ENCODE measurements around the gene OR6C75.
"Not testable (repeated sequence)": the region's sequence is repeated elsewhere in the genome, so short reads cannot be mapped to it uniquely, and the experiment has no call there.

OR6C75 gene

DNA sequence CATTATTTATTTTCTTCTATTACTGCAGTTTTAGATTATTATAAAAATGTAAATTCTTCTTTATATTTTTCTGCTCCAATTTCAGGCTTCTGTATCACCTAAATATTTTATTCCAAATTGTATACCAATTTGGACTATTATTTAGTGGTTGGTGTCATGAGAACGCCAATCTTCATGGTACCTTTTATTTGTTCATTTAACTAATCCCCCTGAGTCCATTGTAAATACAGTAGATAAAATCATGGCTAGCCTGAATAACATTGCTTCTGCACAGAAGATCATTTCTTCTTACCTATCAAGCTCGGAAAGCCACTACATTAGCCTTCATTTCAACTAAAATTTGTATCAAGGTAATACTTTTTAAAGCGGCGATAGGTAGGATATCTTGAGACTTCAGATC lies at the start of gene OR6C75:
Gene OR6C75 (plus strand): TSS at position 301 of the 400 bp plus-strand sequence. CDS start 2,136 bp downstream, outside the sequence.
- no peak for DNase-seq (ENCODE audit: low read depth in 2 of 2)

DNA sequence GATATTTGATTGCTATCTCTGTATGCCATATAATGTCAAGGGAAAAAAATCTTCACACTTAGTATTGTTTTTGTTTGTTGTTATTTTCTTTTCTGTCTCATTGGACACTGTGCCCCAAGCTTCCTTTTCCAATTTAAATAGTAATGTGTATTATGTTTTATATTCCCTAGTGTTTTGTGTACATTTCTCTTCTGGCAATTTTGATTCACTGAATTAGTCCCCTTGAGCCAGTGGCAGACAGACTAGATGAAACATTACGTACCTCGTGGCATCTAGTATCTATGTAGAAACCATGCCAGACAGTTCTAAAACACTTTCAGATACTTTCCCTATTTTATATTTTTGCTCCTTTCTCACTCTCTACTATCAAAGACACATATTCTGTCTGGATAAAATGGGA lies 48.7 kb upstream of the OR6C75 start, which contains the start of gene OR6C1:
Gene OR6C1 (plus strand): TSS at position 301 of the 400 bp plus-strand sequence. CDS start 6,257 bp downstream, outside the sequence.
- no peak for DNase-seq (ENCODE audit: low read depth in 2 of 2)

DNA sequence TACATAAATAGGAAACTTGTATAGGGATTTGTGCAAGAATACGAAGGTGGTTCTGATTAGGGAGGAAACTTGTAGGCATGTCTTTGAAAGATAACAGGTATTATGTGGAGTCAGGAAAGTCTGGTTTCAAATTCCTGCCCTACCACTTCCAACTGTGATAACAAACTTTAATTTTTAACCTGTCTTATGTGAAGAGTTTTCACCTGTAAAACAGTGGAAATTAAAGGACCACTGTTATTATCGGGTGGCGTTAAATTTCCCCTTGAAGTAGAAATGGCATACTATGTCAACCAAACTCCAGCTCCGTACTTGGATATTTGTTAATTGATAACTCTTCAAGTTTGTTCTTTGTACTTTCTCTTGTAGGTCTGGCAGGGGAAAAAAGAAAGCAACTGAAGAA lies 42.6 kb upstream of the OR6C75 start:
- no peak for DNase-seq (ENCODE audit: low read depth in 2 of 2)

DNA sequence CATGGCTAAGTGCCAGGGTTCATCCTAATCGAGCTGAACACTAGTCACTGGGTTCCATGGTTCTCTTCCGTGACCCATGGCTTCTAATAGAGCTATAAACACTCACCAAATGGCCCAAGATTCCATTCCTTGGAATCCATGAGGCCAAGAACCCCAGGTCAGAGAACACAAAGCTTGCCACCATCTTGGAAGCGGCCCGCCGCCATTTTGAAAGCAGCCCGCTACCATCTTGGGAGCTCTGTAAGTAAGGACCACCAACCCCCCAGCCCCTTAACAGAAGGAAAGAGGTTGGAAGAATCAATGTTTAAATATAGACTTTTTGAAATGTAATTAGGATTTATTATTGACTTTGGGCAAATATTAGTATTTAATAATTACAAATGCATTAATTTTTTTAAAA lies 37.0 kb upstream of the OR6C75 start:
- DNase-seq (ENCODE audit: low read depth in 2 of 2): not testable (repeated sequence)

DNA sequence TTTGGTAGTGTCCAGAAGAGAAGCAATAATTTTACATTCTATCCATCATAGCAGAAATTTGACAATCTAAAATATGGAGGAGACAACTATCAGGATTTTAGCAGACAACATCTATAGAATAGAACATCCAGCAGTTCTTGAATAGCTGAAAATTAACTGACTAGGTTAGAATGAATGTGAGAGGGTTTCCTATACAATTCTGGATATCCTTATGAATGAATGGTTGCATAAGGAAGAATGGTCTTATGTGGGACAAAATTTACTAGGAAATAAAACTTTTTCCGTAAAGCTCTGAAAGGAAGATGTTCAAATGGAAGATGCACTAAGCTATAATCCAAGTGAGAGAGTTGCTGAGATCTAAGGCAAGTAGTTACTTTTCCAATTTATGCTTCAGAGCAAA lies 32.3 kb upstream of the OR6C75 start, which contains the start of gene OR6C3:
Gene OR6C3 (plus strand): TSS at position 301 of the 400 bp plus-strand sequence. CDS start 955 bp downstream, outside the sequence.
- DNase-seq (ENCODE audit: low read depth in 2 of 2): no peak

- no peak for DNase-seq (ENCODE audit: low read depth in 2 of 2)
Measured at GRCh38 chr12:55336002-55336401, 26.8 kb upstream of the OR6C75 start.

DNA sequence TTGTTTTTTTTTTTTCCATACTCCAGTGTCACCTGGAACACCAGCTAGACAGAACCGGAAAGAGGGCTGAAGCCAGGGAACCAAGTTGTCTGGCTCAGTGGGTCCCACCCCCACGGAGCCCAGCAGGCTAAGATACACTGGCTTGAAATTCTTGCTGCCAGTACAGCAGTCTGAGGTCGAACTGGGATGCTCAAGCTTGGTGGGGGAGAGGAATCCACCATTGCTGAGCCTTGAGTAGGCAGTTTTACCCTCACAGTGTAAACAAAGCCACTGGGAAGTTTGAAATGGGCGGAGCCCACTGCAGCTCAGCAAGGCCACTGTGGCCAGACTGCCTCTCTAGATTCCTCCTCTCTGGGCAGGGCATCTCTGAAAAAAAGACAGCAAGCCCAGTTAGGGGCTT lies 7.4 kb upstream of the OR6C75 start:
- not testable (repeated sequence) for DNase-seq (ENCODE audit: low read depth in 2 of 2)

GRCh38 chr12:55365086-55365485 lies 2.3 kb downstream of the OR6C75 start:
- DNase-seq (ENCODE audit: low read depth in 2 of 2): no peak

GRCh38 chr12:55372521-55372920 lies 9.7 kb downstream of the OR6C75 start:
- DNase-seq (ENCODE audit: low read depth in 2 of 2): no peak

DNA sequence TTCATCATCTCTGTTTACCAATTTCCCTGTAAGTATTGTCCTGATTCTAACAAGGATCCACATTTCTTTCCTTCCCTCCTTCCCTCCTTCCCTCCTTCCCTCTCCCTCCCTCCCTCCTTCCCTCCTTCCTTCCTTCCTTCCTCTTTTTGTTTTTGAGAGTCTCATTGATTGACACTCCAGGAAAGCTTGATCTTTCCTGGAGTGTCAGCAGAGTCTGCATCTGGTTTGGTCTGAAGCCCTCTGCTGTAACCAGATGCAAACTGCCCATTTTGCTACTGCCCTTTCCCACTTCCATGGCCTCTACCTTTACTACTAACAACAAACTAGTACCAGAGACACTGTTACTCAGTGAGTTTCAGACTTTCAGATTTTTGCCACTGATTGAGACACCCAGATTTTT lies 23.1 kb downstream of the OR6C75 start:
- no peak for DNase-seq (ENCODE audit: low read depth in 2 of 2)

DNA sequence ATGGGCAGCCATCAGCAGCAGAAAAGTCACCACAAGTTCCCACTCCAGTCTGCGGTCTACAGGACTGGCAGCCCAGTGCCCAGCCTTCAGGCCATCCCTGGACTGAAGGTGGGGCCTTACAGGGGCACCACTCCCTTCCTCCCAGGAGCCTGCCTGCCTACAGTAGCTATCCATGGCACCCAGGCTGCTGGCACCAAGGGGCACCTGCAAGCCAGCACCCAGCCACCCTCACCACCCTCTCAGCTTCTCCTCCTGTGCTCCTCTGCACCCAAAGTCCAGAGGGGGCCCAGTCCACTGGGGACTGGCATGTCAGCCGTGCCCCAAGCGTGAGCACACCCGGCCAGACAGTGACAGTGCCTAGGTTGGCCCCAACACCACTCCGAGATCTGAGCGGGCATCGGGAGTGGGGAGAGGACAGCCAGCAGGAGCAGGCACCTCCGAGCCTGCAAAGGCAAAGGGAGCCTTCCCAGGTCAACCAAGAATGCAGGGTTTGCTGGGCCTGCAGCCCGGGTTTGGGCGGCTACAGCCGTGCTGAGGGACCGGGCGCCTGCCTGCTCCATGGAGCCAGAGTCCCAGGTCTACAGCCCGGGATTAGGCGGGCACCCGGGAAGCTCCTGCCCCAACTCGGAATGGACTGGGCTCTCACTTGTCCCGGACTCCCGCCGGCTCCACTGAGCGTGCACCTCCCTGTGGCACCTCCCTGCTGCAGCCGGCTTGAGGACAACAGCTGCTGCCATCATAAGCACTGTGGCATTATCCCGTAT lies 29.4 kb downstream of the OR6C75 start:
- no peak for DNase-seq (ENCODE audit: low read depth in 2 of 2)

DNA sequence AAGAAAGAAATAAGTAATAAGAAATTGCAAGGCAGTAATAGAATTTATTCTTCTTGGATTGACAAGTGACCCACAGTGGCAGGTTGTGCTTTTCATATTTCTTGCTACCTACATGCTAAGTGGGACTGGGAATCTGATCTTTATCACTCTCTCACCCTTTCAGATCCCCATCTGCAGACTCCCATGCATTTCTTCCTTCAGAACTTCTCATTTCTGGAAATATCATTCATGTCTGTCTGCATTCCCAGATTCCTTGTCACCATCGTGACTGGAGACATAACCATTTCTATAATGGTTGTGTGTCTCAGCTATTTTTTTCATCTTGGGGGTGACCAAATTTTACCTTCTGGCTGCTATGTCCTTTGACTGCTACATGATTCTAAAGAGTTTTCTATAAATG lies 33.6 kb downstream of the OR6C75 start:
- DNase-seq (ENCODE audit: low read depth in 2 of 2): no peak

- DNase-seq (ENCODE audit: low read depth in 2 of 2): no peak
Measured at GRCh38 chr12:55400229-55400628, 37.5 kb downstream of the OR6C75 start, which contains the start of gene OR6C65. Gene OR6C65 (plus strand): TSS chr12:55400529. CDS start chr12:55400529, 0 bp downstream.

DNA sequence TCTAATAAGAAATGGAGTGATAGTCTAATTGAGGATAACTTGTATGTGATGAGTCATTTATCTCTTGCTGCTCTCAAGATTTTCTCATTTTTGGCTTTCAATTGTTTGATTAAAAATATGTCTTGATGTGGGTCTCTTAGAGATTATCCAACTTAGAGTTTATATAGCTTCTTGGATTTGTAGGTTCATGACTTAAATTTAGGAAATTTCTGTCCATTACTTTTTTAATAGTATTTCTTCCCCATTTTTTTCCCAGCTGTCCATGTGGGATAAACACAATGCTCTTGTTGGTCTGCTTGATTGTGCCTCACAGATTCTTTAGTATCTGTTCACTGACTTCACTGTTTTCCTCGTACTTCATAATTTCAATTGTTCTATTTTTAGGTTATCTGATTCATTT lies 45.1 kb downstream of the OR6C75 start:
- no peak for DNase-seq (ENCODE audit: low read depth in 2 of 2)

GRCh38 chr12:55409133-55409532 lies 46.4 kb downstream of the OR6C75 start:
- DNase-seq (ENCODE audit: low read depth in 2 of 2): not testable (repeated sequence)

DNA sequence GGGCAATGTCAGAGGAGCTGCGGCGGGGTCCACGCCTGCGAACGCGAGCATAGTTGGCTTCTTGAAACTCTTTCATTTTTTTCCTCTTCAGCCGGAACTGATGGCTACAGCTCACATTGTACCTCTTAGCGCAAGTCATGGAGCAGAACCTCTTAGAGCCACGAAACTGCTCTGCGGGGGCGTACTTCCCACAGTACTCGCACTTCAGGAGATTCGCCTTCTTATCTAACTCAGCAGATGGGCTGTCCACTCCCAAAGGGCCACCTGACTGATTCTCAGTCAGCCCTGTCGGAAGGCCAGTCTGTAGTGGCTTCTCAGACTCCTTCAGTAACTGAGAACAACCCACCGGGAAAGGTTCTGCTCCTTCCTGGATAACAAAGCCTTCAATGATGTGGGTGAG lies 49.4 kb downstream of the OR6C75 start:
- not testable (repeated sequence) for DNase-seq (ENCODE audit: low read depth in 2 of 2)

DNA sequence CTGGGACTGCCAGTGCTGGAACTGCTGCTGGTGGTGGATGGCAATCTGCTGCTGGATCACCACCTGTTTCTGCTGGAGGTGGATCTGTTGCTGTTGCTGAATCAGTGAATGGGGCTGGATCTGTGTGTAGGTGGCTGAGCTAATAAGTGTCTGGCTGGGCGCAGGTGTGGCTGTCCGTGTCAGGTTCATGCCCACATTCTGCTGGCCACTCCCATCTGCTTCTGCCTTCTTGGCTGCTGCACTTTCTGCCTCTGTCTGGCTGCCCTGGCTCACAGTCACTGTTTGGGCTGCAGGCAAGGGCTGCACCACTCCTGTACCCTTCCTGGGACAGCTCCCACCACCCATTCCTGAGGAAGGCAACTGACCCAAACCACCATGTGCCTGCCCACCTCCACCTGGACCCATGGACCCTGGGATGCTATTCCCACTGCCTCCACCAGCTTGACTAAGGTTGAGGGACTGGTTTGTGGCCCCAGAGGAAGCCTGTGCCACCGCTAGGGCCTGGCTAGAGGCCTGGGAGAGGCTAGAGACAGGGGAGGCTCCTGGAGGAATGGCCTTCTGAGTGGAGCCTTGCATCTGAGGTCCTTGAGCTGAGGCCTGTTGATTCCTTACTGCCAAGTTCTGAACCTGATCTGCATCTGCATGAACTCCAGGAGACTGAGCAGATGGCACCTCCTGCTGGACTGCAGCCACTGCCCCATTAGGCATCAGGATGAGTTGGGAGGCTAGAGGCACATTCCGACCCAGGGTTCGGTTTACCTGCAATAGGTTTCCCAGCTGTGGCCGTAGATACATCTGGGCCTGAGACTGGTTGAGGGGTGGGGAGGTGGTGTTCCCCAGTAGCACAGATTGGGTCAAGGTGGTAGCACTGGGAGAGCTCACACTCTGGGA lies 51.0 kb downstream of the OR6C75 start:
- not testable (repeated sequence) for DNase-seq (ENCODE audit: low read depth in 2 of 2)

DNA sequence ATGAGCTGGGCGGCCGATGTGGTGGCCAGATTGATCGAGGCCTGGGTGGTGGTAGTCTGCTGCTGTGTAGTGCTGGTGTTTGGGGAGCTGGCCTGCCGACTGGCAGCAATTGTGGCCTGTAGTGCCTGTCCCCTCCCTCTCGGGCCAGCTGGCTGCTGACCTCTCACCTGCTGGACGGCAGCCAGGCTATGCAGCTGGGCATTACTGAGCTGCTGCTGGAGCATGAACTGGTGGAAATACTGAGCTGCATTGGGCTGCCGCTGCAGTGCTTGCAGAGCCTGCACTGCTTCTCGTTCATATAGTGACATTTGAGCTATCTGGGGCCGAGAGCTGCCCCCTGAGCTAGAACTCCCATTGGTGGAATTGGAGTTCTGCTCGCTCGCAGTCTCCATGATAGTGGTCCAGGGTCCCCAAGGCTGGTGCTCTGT lies 51.6 kb downstream of the OR6C75 start:
- not testable (repeated sequence) for DNase-seq (ENCODE audit: low read depth in 2 of 2)

DNA sequence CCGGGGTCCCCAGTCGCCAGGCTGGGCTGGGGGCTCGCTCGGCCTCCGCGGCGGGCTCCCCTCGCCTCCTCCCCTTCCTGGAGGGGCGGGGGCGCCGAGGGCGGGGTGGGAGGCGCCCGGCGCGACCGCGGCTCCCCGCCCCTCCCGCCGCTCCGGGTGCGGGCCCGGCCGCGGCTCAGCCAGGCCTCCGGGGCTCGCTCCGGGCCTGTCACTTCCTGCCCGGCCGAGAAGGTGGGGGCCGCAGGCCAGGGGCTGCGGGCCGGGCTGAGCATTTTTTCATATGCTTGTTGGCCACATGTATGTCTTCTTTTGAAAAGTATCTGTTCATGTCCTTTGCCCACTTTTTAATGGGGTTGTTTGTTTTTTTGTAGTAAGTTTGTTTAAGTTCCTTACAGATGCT lies 52.1 kb downstream of the OR6C75 start:
- DNase-seq (ENCODE audit: low read depth in 2 of 2): not testable (repeated sequence)

DNA sequence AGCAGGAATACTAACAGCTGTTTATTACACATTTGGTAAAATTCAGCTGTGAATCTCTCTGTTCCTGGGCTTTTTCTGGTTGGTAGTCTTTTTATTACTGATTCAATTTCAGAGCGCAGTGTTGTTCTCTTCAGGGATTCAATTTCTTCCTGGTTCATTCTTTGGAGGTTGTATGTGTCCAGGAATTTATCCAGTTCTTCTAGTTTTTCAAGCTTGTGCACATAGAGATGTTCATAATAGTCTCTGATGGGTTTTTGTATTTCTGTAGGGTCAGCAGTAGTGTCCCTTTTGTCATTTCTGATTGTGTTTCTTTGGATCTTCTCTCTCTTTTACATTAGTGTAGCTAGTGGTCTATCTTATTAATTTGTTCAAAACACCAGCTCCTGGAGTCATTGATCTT lies 54.2 kb downstream of the OR6C75 start:
- DNase-seq (ENCODE audit: low read depth in 2 of 2): no peak
